Choroid plexus epithelial cell (primary cell): ENCODE results near the gene VAPB.

Experiments
- DNase-seq: peaks from one replicate; pipeline ENCODE4 v3.0.0-alpha.2; 2010; ENCODE audit warnings: low read depth
- H3K4me3 ChIP-seq: 2 replicates; pipeline ENCODE4 v1.5.1; 2011; ENCODE audit warnings: low read depth, mild to moderate bottlenecking, control low read depth, low read length, moderate library complexity
- TF ChIP-seq, protein P1 (sequence below): conservative IDR thresholded peaks from 2 replicates; pipeline ENCODE4 v1.5.1; 2011; ENCODE audit warnings: low read depth, mild to moderate bottlenecking, control low read depth, inconsistent platforms, low read length, moderate library complexity

Gene VAPB

GRCh38 chr20:58492074-58492718 is 103.2 kb downstream of the VAPB start:
- no peak overlapping the region for H3K4me3 ChIP-seq
- TF ChIP-seq, protein P1, sequence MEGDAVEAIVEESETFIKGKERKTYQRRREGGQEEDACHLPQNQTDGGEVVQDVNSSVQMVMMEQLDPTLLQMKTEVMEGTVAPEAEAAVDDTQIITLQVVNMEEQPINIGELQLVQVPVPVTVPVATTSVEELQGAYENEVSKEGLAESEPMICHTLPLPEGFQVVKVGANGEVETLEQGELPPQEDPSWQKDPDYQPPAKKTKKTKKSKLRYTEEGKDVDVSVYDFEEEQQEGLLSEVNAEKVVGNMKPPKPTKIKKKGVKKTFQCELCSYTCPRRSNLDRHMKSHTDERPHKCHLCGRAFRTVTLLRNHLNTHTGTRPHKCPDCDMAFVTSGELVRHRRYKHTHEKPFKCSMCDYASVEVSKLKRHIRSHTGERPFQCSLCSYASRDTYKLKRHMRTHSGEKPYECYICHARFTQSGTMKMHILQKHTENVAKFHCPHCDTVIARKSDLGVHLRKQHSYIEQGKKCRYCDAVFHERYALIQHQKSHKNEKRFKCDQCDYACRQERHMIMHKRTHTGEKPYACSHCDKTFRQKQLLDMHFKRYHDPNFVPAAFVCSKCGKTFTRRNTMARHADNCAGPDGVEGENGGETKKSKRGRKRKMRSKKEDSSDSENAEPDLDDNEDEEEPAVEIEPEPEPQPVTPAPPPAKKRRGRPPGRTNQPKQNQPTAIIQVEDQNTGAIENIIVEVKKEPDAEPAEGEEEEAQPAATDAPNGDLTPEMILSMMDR, result no peak
- no peak for DNase-seq

GRCh38 chr20:58492795-58493524 is 103.9 kb downstream of the VAPB start:
- DNase-seq, result no peak
- TF ChIP-seq, protein P1, result no peak
- no peak overlapping the region for H3K4me3 ChIP-seq

DNA sequence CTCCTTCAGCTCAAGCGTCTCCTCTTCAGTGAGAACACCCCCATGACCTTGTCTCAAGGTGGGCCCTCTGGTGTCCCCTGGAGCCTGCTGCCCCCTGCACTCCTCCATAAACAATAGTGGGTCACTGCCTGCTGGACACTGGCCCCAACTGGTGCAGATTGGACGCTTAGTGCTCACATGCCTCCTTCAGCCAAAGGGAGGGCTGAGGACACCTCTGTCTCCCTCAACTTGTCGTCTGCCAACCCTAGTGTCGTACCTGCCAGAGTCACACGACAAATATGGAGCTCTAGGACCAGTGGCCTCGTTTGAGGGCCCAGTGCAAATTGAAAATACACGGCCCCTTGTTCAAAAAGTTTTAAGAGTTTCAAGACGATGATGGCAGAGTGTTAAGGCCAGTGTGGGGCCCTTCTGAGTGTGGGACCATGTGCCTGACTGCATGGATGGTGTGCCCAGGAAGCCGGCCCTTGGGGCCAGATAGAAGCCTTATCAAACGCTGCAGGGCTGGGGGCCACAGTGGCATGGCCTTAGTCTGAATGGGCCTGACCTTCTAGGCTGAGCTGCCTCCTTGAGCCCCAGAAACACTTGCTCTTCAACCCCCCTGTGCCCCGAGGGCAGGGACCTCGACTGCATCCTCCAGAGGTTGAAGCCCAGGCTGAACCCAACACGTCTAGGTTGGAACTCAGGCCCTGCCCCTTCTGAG is 106.0 kb downstream of the VAPB start:
- TF ChIP-seq, protein P1, result no peak
- no peak for DNase-seq
- H3K4me3 ChIP-seq, result no peak overlapping the region

- TF ChIP-seq, protein P1, result no peak
- no peak for DNase-seq
- H3K4me3 ChIP-seq, result no peak overlapping the region
Observed at GRCh38 chr20:58495623-58496428, 106.8 kb downstream of the VAPB start.

DNA sequence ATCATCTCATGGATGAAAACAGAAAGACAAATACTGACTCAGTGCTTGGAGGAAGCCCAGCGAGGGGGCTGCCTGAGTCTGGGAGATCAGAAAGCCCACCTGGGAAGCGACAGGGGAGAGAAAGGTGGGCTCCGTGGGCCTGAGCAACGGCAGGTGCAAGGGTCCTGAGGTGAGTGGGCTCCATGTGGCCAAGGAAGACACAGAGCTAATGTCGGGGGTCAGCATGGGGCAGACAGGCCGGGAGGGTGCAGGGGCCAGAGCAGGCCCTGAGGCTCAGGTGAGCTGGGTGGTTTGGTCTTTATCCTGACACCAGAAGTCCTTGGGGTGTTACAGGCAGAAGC is 107.4 kb downstream of the VAPB start:
- no peak overlapping the region for H3K4me3 ChIP-seq
- TF ChIP-seq, protein P1, result no peak
- DNase-seq, result no peak

DNA sequence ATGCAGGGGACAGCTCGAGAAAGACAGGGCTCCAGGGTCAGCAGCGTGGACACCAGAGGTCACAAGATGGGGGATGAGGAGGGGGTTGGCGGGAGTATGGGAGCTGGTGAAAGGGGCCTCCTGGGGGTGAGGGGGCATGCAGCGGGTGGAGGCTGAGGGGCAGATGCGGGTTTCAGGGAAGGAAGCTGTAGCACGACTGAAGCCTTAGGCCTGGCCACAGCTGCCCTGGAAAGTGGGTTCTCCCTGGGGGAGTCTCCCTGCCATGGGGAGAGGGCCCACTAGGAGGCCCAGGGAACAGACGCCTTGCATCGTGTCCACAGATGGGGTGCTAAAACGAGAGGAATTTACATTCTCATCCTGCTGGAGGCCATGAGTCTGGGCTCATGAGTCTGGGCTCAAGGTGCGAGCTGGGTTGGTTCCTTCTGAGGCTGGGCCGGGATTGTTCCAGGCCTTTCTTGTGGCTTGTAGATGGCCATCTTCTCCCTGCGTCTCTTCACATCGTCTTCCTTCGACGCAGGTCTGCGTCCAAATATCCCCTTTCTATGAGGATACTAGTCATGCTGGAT is 108.1 kb downstream of the VAPB start:
- TF ChIP-seq, protein P1, result no peak
- no peak overlapping the region for H3K4me3 ChIP-seq
- DNase-seq, result no peak
